ENCODE measurements around the gene MYO5B. TPM values are rescaled to one million over a fixed set of nuclear protein-coding genes. Genes with fewer than 3 reads are reported as not detected.

MYO5B gene
- total and polyA plus RNA-seq, 4 donors, result 5.4 to 23.4 (median 11.4) TPM

DNA sequence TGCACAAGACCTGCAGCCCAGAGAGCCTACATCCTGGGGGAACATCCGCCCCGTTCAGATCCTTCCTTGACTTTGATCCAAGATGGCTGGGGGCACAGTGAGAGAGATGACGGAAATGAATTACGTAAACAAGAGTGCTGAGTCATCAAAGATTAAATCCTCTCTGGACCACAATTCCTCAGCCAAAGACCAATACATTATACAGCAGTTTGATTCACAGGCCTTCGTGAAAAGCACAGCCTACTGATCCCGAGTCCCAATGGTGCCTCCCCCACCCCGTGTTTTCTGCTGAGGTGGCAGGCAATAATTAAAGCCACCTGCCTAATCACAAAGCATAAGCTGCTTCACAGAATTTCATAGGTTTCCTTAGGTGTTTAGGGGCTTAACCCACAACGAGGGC is 43.0 kb downstream of the MYO5B start (continued):
- TF ChIP-seq, protein P1, sequence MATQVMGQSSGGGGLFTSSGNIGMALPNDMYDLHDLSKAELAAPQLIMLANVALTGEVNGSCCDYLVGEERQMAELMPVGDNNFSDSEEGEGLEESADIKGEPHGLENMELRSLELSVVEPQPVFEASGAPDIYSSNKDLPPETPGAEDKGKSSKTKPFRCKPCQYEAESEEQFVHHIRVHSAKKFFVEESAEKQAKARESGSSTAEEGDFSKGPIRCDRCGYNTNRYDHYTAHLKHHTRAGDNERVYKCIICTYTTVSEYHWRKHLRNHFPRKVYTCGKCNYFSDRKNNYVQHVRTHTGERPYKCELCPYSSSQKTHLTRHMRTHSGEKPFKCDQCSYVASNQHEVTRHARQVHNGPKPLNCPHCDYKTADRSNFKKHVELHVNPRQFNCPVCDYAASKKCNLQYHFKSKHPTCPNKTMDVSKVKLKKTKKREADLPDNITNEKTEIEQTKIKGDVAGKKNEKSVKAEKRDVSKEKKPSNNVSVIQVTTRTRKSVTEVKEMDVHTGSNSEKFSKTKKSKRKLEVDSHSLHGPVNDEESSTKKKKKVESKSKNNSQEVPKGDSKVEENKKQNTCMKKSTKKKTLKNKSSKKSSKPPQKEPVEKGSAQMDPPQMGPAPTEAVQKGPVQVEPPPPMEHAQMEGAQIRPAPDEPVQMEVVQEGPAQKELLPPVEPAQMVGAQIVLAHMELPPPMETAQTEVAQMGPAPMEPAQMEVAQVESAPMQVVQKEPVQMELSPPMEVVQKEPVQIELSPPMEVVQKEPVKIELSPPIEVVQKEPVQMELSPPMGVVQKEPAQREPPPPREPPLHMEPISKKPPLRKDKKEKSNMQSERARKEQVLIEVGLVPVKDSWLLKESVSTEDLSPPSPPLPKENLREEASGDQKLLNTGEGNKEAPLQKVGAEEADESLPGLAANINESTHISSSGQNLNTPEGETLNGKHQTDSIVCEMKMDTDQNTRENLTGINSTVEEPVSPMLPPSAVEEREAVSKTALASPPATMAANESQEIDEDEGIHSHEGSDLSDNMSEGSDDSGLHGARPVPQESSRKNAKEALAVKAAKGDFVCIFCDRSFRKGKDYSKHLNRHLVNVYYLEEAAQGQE (IDR thresholded peaks at IDR 0.05), result no peak
- TF ChIP-seq HNF4A (conservative IDR thresholded peaks at IDR 0.05) (no peak), RXRA (IDR thresholded peaks at IDR 0.05) (no peak), RAD21 (IDR thresholded peaks at IDR 0.05) (no peak)

DNA sequence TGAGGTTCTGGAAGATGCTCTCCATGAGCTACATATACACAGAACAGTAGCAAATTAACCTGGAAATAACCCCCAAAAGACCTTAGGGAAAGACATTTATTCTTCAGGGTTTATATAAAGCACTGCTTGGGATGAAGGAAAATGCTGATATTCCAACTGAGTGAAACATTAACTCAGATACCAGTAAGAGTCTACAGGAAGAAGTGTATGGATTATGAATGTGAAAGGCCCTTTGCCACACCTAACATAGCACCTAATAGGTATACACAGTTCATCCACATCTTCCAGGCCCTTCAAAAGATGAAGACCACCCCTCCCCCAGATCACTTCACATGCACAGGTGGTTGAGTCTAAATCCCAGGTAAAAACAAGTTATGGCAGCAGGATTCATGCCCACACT is 50.4 kb downstream of the MYO5B start:
- TF ChIP-seq, protein P1 (IDR thresholded peaks at IDR 0.05), result no peak
- TF ChIP-seq SP1 (IDR thresholded peaks at IDR 0.05) (no peak), NR2F2 (IDR thresholded peaks at IDR 0.05) (no peak), RXRA (IDR thresholded peaks at IDR 0.05) (no peak), GABPA (IDR thresholded peaks at IDR 0.05 in 1 of 2, conservative IDR thresholded peaks at IDR 0.05 in 1 of 2) (no peak), HNF4G (IDR thresholded peaks at IDR 0.05) (no peak), TAF1 (conservative IDR thresholded peaks at IDR 0.05) (no peak), YY1 (IDR thresholded peaks at IDR 0.05) (no peak), EGR1 (IDR thresholded peaks at IDR 0.05; ENCODE audit: low read depth in 2 of 2) (no peak), FOXA1 (IDR thresholded peaks at IDR 0.05) (no peak), HNF4A (conservative IDR thresholded peaks at IDR 0.05) (no peak), RAD21 (IDR thresholded peaks at IDR 0.05) (no peak), JUND (IDR thresholded peaks at IDR 0.05) (no peak), FOXA2 (IDR thresholded peaks at IDR 0.05) (no peak)
- TF ChIP-seq, protein P2, sequence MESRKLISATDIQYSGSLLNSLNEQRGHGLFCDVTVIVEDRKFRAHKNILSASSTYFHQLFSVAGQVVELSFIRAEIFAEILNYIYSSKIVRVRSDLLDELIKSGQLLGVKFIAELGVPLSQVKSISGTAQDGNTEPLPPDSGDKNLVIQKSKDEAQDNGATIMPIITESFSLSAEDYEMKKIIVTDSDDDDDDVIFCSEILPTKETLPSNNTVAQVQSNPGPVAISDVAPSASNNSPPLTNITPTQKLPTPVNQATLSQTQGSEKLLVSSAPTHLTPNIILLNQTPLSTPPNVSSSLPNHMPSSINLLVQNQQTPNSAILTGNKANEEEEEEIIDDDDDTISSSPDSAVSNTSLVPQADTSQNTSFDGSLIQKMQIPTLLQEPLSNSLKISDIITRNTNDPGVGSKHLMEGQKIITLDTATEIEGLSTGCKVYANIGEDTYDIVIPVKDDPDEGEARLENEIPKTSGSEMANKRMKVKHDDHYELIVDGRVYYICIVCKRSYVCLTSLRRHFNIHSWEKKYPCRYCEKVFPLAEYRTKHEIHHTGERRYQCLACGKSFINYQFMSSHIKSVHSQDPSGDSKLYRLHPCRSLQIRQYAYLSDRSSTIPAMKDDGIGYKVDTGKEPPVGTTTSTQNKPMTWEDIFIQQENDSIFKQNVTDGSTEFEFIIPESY (IDR thresholded peaks at IDR 0.05), result no peak
- TF ChIP-seq, protein P3, sequence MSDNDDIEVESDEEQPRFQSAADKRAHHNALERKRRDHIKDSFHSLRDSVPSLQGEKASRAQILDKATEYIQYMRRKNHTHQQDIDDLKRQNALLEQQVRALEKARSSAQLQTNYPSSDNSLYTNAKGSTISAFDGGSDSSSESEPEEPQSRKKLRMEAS (IDR thresholded peaks at IDR 0.05), result no peak
- TF ChIP-seq, protein P4, sequence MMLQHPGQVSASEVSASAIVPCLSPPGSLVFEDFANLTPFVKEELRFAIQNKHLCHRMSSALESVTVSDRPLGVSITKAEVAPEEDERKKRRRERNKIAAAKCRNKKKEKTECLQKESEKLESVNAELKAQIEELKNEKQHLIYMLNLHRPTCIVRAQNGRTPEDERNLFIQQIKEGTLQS (IDR thresholded peaks at IDR 0.05), result no peak
- TF ChIP-seq, protein P5, sequence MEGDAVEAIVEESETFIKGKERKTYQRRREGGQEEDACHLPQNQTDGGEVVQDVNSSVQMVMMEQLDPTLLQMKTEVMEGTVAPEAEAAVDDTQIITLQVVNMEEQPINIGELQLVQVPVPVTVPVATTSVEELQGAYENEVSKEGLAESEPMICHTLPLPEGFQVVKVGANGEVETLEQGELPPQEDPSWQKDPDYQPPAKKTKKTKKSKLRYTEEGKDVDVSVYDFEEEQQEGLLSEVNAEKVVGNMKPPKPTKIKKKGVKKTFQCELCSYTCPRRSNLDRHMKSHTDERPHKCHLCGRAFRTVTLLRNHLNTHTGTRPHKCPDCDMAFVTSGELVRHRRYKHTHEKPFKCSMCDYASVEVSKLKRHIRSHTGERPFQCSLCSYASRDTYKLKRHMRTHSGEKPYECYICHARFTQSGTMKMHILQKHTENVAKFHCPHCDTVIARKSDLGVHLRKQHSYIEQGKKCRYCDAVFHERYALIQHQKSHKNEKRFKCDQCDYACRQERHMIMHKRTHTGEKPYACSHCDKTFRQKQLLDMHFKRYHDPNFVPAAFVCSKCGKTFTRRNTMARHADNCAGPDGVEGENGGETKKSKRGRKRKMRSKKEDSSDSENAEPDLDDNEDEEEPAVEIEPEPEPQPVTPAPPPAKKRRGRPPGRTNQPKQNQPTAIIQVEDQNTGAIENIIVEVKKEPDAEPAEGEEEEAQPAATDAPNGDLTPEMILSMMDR (IDR thresholded peaks at IDR 0.05; ENCODE audit: low read depth, low read length, missing input control), result no peak
- Histone ChIP-seq H3K9me3 (ENCODE audit: control insufficient read depth in 4 of 4, low read length in 3 of 4) (no peaks in the 10 kb centered on the region), H3K36me3 (ENCODE audit: control insufficient read depth in 4 of 4, insufficient read depth in 3 of 4, low read depth in 1 of 4, low read length in 3 of 4) (no peaks in the 10 kb centered on the region), H3K9ac (ENCODE audit: low read depth in 1 of 2, low read length in 2 of 2) (no peak overlapping the region), H3K27ac (ENCODE audit: low read depth in 1 of 2, low read length in 2 of 2) (no peak overlapping the region), H3K4me3 (ENCODE audit: low read depth in 1 of 3, low read length in 3 of 3) (no peak overlapping the region), H3K4me1 (ENCODE audit: control insufficient read depth in 4 of 4, insufficient read depth in 4 of 4, low read length in 3 of 4) (no peaks in the 10 kb centered on the region), H3K27me3 (ENCODE audit: control insufficient read depth in 4 of 4, insufficient read depth in 4 of 4, low read length in 3 of 4) (no peaks in the 10 kb centered on the region)
- DNase-seq (ENCODE audit: low spot score), result no peak

All from liver (tissue), 9 donors.